Parathyroid adenoma (tissue), 2 donors: ENCODE measurements around the gene PTPRD.

ENCODE experiments used
- H2AFZ ChIP-seq: fragments of 300-600 bp; sonication (generic); one replicate; pipeline ENCODE4 v1.7.0; 2017; ENCODE audit warnings: antibody characterized with exemption, mild to moderate bottlenecking
- H3K27ac ChIP-seq: fragments of 300-600 bp; sonication (generic); one replicate; pipeline ENCODE4 v1.7.0; 2017
- H3K27me3 ChIP-seq: fragments of 300-600 bp; sonication (generic); one replicate; pipeline ENCODE4 v1.7.0; 2017; ENCODE audit warnings: low read length; ENCODE audit not compliant: control insufficient read depth, insufficient read depth
- H3K36me3 ChIP-seq: fragments of 300-600 bp; sonication (generic); one replicate; pipeline ENCODE4 v1.7.0; 2017; ENCODE audit warnings: low read length; ENCODE audit not compliant: control insufficient read depth, insufficient read depth
- H3K4me1 ChIP-seq: fragments of 300-600 bp; sonication (generic); one replicate; pipeline ENCODE4 v1.7.0; 2017; ENCODE audit warnings: control low read depth
- H3K4me2 ChIP-seq: fragments of 300-600 bp; sonication (generic); one replicate; pipeline ENCODE4 v1.7.0; 2017; ENCODE audit warnings: low read length
- H3K4me3 ChIP-seq: fragments of 300-600 bp; sonication (generic); one replicate; pipeline ENCODE4 v1.7.0; 2017; ENCODE audit warnings: low read depth, low read length
- H3K79me2 ChIP-seq: fragments of 300-600 bp; sonication (generic); one replicate; pipeline ENCODE4 v1.7.0; 2017; ENCODE audit warnings: control low read depth
- H3K9ac ChIP-seq: fragments of 300-600 bp; sonication (generic); one replicate; pipeline ENCODE4 v1.7.0; 2017; ENCODE audit warnings: mild to moderate bottlenecking
- H3K9me3 ChIP-seq: fragments of 300-600 bp; sonication (generic); one replicate; pipeline ENCODE4 v1.7.0; 2017; ENCODE audit warnings: low read length; ENCODE audit not compliant: control insufficient read depth
- TF ChIP-seq, protein P1 (sequence below): fragments of 300-600 bp; sonication (generic); IDR thresholded peaks from one replicate; pipeline ENCODE4 v1.7.0; 2017; ENCODE audit warnings: antibody characterized with exemption, mild to moderate bottlenecking
- donor health status: primary hyperparathyroidism.

Gene PTPRD

DNA sequence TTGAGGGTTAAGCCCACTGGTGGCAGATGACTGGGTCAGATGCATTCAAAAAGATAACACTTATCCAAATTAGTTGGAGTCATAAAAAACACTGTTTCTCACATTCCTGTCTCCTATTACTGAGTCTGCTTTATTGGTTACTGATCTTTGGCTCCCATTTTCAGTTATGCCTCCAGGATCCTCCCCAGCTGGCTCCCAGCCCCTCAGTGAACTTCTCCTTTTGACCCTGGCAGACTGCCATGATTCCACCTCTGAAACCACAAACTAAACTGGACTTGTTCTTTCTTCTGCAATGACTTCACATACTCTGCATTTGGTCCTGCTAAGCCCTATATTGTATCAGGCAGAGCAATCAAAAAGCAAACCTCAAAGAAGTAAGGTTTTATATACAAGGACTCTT, 1952.4 kb downstream of the PTPRD start:
- Histone ChIP-seq H3K27ac (no peak overlapping the region), H3K9me3 (no peaks in the 10 kb centered on the region), H3K79me2 (no peaks in the 10 kb centered on the region), H3K4me2 (no peak overlapping the region), H3K4me3 (no peak overlapping the region), H2AFZ (no peak overlapping the region), H3K9ac (no peak overlapping the region), H3K36me3 (no peaks in the 10 kb centered on the region), H3K27me3 (no peaks in the 10 kb centered on the region), H3K4me1 (no peaks in the 10 kb centered on the region)
- TF ChIP-seq, protein P1, sequence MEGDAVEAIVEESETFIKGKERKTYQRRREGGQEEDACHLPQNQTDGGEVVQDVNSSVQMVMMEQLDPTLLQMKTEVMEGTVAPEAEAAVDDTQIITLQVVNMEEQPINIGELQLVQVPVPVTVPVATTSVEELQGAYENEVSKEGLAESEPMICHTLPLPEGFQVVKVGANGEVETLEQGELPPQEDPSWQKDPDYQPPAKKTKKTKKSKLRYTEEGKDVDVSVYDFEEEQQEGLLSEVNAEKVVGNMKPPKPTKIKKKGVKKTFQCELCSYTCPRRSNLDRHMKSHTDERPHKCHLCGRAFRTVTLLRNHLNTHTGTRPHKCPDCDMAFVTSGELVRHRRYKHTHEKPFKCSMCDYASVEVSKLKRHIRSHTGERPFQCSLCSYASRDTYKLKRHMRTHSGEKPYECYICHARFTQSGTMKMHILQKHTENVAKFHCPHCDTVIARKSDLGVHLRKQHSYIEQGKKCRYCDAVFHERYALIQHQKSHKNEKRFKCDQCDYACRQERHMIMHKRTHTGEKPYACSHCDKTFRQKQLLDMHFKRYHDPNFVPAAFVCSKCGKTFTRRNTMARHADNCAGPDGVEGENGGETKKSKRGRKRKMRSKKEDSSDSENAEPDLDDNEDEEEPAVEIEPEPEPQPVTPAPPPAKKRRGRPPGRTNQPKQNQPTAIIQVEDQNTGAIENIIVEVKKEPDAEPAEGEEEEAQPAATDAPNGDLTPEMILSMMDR: no peak

DNA sequence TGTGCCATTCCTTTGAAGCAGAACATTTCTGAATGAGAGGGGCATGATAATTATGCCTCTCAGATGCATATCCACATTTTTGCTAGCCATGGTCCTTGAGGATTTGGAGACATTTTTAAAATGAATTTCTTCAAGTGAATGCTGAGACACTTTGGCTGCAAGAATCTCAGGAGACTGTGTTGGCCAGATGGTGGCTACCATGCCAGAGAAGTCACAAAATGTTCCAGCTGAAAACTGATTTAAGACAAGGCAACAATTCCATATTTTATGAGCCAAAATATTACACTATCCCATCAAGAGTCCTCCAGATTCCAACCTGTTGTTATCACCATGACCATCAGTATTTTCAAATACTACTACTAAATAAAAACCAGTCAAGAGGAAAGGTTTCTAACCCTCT, 1953.7 kb downstream of the PTPRD start:
- no peak overlapping the region for H3K27ac ChIP-seq
- no peaks in the 10 kb centered on the region for H3K9me3 ChIP-seq
- no peaks in the 10 kb centered on the region for H3K36me3 ChIP-seq
- H2AFZ ChIP-seq: no peak overlapping the region
- no peaks in the 10 kb centered on the region for H3K27me3 ChIP-seq
- no peaks in the 10 kb centered on the region for H3K79me2 ChIP-seq
- TF ChIP-seq, protein P1: no peak
- H3K4me1 ChIP-seq: no peaks in the 10 kb centered on the region
- H3K4me2 ChIP-seq: no peak overlapping the region
- H3K4me3 ChIP-seq: no peak overlapping the region
- H3K9ac ChIP-seq: no peak overlapping the region

DNA sequence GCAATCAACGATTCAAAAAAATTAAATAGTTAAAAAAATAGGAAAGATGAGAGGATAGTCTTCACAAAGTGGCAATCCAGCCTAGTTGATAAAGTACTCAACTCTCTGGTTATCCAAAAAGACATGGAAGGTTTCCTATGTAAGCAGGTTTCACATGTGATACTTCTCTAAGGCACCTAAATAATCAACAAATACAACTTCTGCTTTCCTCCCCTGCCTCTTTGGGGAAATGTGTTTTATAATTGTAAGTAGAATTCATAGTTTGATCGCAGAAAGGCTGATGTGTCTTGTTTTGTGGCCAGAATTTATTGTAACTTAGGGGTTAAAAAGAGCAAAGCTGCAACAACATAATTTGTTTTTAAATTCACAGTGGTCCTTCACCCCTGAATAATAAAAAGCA, 1957.7 kb downstream of the PTPRD start:
- TF ChIP-seq, protein P1: no peak
- Histone ChIP-seq H3K36me3 (no peaks in the 10 kb centered on the region), H3K27me3 (no peaks in the 10 kb centered on the region), H3K79me2 (no peaks in the 10 kb centered on the region), H3K4me1 (no peaks in the 10 kb centered on the region), H3K27ac (no peak overlapping the region), H3K4me2 (no peak overlapping the region), H2AFZ (no peak overlapping the region), H3K4me3 (no peak overlapping the region), H3K9ac (no peak overlapping the region), H3K9me3 (no peaks in the 10 kb centered on the region)

DNA sequence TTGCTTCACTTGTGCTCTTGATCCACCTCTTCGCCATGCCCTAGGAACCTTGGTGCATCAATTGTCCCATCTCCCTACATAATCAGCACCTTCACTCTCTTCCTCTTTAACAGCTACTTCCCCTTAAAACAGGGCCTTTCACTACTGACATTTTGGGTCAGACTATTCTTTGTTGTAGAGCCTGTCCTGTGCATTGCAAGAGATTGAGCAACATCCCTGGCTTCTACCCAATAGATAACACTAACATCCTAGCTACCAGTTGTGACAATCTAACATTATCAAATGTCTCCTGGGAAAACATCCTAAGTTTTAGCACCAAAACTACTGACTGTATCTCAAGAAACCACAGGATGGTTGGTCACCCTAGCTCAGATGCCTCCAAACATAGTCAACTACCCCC, 1958.9 kb downstream of the PTPRD start:
- no peak overlapping the region for H3K4me3 ChIP-seq
- TF ChIP-seq, protein P1: no peak
- H3K9me3 ChIP-seq: no peaks in the 10 kb centered on the region
- no peak overlapping the region for H3K27ac ChIP-seq
- H3K4me1 ChIP-seq: no peaks in the 10 kb centered on the region
- H3K9ac ChIP-seq: no peak overlapping the region
- H3K79me2 ChIP-seq: no peaks in the 10 kb centered on the region
- H3K27me3 ChIP-seq: no peaks in the 10 kb centered on the region
- H3K4me2 ChIP-seq: no peak overlapping the region
- H2AFZ ChIP-seq: no peak overlapping the region
- H3K36me3 ChIP-seq: no peaks in the 10 kb centered on the region

DNA sequence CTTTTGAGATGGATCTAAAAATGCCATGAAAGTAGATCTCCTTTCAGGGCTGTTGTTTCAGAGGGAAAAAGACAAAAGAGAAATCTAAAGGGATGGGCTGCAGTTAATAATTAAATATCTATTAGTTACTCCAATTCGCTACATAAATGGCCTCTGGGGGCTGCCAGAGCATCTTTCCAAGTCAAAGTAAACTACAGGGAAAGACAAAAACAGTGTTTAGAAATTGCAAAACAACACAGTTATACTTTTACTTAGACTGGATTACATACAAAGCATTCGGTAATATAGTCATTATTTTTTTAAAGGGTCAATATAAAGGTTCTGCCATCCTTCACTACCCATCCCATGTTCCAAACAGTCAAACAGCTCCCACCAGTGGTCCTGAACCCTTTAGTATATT, 1959.7 kb downstream of the PTPRD start:
- H3K36me3 ChIP-seq: no peaks in the 10 kb centered on the region
- no peaks in the 10 kb centered on the region for H3K27me3 ChIP-seq
- no peak overlapping the region for H3K27ac ChIP-seq

More for the DNA sequence above, 1959.7 kb downstream of the PTPRD start:
- no peaks in the 10 kb centered on the region for H3K9me3 ChIP-seq
- no peak overlapping the region for H3K9ac ChIP-seq
- H3K4me2 ChIP-seq: no peak overlapping the region
- no peaks in the 10 kb centered on the region for H3K4me1 ChIP-seq
- no peak overlapping the region for H2AFZ ChIP-seq
- H3K79me2 ChIP-seq: no peaks in the 10 kb centered on the region
- TF ChIP-seq, protein P1: no peak
- no peak overlapping the region for H3K4me3 ChIP-seq
